Measurements from ENCODE around the gene PSAP.

The PSAP gene

GRCh38 chr10:71807557-71808510 is 43.2 kb downstream of the PSAP start:
- no peak for DNase-seq (ENCODE audit: low read depth)

DNA sequence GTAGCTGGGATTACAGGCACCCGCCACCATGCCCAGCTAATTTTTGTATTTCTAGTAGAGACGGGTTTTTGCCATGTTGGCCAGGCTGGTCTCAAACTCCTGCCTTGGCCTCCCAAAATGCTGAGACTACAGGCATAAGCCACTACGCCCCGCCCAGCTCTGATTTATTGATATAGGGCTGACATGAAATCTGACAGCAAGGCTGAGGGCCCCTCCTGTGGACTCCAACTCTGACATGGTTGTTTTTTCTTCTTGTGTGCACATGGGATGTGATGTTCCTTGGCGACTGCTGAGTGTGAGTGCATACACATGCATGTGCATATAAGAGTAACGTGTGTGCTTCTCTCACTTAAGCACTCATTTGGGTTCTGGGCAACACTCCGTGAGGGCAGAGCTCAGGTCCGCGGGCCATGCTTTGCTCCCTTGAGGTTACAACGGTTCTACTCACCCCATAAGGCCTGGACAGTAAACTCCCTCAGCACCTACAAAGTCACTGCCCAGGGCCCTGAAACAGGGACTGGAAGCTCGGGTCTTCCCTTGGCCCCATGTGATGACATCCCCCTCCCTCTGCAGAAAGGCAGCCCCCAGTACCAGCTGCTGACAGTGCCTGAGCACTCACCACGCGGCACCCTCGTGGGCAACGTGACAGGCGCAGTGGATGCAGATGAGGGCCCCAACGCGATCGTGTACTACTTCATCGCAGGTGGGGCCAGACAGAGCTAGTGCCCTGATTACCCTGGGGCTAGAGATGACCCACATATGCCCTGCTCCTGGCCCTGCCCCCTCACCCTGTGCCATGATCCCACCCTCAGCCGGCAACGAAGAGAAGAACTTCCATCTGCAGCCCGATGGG is 44.1 kb downstream of the PSAP start:
- DNase-seq (ENCODE audit: low read depth): no peak

GRCh38 chr10:71805776-71806703 is 45.0 kb downstream of the PSAP start:
- no peak for DNase-seq (ENCODE audit: low read depth)

DNA sequence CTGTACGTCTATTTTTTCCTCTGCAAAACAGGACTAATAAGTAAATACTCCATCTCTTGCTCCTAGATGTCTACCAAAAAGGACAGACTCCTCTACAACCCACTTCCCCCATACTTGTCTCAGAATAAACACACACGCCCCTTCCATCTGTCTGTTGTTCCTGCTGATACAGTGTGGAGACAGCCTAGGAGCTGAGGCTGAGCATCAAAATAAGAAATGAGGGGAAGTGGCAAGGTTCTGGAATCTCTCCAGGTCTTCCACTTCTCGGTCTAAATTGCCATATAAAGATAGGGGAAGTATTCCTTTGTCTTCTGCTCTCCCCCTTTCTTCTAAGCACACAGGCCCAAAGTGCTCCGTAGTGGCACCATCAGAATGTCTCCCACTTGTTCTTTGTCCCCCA is 47.0 kb downstream of the PSAP start:
- DNase-seq (ENCODE audit: low read depth): no peak

- DNase-seq (ENCODE audit: low read depth): no peak
These were observed 48.1 kb downstream of the PSAP start for GRCh38 chr10:71802715-71803488.

DNA sequence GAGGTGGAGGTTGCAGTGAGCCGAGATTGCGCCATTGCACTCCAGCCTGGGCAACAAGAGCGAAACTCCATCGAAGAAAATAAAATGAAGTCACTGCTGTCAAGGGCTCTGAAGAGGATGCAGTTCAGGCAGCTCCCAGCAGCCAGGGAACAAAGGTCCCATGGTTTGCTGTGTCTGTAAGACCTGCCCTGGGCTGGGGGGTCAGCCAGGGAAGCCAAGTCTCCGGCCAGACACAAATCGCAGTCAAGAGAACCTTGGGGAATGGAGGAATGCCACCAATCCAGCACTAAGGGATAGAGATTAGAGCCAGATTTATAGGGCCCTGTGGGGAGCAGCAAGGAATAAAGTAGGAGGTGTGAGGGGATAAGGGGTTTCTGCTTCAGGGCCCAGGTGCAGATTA is 48.8 kb downstream of the PSAP start:
- no peak for DNase-seq (ENCODE audit: low read depth)

DNA sequence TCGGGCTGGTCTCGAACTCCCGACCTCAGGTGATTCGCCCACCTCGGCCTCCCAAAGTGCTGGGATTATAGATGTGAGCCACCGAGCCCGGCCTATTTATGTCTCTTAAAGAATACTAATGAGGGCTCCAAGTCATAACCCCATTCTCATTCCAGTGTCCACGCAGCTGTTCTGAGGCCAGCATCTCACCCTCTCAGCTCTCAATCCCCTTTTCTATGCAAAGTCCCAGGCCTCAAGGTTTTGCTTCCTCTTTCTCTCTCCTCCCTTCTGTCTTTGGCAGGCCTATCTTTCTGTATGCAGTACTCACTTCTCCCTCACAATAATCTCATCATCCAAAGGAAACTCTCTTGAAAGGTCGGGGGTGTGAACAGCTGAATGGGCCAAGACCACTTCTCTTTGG is 49.7 kb downstream of the PSAP start:
- no peak for DNase-seq (ENCODE audit: low read depth)

DNA sequence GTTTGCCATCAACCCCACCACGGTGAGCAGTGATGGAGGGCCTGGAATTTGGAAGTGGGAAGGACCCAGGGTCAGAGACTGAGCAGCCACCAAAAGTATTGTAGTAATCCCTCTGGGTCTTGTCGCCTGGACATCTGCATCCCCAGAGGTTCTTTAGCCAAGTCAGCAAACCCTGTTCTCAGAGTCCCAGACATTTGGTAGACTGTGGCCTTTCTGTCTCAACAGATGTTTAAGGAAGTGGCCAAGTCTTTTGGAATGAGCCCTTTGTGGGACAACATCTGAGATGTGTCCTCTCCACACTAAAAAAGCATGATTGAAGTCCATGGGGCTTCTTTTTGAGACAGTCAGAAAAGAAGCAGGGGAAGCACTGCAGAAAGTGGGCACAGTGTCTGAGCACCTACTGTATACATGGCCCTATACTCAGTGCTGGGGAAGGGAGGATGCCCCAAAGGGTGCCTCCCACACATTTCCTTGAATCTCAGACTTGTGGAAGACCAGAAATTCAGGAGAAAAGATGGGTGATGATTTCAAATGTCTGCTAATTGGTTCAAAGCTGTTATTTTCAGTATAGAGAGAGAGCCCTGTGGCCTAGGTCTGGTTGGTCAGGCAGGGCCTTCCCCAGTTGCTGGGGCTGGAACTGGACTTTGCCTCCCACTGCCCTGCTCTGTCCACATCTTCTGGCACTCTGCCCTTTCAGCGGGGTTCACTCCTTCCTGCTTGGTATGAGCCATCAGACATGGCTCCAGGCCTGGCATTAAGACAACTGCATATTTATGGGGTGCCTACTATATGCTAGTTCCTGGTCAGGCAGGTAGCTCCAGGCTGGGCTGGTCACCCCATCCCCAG is 51.2 kb downstream of the PSAP start:
- DNase-seq (ENCODE audit: low read depth): no peak

DNA sequence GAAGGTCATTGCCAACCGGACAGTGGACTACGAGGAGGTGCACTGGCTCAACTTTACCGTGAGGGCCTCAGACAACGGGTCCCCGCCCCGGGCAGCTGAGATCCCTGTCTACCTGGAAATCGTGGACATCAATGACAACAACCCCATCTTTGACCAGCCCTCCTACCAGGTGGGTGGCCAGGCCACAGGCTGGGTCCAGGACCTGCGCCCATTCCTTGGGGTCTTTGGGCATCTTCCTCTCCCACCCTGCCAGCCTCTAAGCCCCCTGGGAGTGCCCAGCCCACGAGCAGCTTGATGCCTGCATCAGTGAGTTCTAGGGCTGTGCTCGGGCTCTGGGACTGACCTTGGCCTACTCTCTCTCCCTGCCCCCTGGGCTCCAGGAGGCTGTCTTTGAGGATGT is 51.9 kb downstream of the PSAP start:
- no peak for DNase-seq (ENCODE audit: low read depth)

DNA sequence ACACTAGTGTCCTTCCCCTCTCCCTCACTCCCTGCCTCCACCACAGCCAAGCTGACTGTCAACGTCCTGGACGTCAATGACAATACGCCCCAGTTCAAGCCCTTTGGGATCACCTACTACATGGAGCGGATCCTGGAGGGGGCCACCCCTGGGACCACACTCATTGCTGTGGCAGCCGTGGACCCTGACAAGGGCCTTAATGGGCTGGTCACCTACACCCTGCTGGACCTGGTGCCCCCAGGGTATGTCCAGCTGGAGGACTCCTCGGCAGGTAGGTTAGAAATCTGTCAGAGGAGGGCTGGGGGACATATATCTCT is 52.8 kb downstream of the PSAP start:
- DNase-seq (ENCODE audit: low read depth): no peak

DNA sequence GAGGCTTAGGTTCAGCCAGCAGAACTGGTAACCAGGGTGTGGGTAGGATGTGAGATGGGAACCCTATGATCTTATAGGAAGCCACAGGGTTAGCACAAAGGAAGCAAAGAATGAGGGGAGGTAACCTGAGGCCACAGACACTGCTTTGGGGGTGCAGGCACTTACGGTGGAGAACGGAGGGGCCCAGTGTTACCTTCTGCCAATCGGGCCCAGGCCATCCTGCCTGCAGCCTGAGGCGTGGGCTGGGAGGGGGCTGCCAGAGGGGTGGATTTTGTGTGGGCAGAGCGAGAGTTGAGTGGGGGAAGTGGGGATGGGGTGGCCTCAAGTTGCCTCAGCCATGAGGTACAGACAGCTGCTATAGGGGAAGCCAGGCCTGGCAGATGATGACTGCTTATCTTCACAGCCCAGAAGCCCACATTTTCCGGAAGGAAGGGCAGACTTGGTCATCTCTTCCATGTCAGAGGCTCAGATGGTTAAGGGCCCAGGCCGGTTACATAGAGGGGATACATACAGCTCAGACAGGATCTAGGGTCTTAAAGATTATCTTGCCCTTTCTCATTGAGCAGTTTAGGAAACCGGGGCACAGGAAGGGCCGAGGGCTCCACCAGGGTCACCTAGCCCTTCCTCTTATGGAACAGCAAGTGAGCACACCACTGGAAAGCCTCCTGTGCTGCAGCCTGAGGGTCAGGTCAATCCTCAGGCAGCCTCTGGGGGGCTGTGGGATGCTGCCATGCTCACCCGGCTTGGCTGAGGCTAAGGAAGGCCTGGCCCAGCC is 53.3 kb downstream of the PSAP start:
- no peak for DNase-seq (ENCODE audit: low read depth)

DNA sequence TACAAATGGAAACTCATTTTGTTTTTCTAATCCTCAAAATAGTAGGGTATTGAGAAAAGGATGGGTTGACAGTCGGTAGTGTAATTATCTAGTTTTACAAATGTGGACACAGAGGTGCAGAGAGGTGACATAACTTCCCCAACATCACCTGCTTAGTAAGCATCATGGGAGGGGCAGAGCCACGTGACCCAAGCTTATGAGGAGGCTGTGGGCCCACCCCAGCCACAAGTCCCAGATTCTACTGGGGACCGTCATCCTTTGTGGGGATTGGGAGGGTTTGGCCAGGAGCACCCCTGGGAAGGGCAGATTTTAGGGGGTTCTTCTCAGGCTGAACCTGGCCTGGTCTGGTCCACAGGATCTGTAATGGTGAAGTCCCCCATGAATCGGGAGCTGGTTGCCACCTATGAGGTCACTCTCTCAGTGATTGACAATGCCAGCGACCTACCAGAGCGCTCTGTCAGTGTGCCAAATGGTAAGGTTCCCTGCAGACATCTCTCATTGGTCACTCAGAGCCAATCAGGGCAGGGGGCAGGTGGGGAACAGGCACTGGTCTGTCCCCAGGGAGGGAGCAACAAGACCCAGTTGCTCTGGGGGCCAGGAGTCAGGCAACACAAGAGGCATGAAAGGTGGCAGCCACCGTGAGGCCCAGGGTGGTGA is 54.2 kb downstream of the PSAP start:
- no peak for DNase-seq (ENCODE audit: low read depth)

- DNase-seq (ENCODE audit: low read depth): no peak
These were observed 55.8 kb downstream of the PSAP start for GRCh38 chr10:71795248-71795647.

- DNase-seq (ENCODE audit: low read depth): no peak
These were observed 60.2 kb downstream of the PSAP start for GRCh38 chr10:71790749-71791440.

DNA sequence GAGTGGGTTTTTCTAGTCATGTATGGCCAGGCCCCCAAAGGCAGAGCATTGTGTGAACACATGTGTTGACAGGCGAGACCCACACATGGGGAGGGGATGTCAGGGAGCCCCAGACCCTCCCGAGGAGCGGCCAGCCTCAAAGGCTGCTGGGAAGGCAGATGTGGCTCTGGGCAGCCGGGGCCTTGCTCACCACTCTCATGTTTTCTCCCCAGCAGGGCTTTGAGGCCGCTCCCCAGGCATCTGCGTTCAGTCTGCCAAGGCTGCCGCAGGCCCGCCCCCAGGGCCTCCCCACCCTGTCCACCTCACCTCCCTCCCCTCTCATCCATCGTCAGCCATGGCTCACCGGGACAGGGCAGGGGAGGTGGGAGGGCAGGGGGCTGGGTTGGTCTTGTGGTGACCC is 61.2 kb downstream of the PSAP start:
- DNase-seq (ENCODE audit: low read depth): no peak

DNA sequence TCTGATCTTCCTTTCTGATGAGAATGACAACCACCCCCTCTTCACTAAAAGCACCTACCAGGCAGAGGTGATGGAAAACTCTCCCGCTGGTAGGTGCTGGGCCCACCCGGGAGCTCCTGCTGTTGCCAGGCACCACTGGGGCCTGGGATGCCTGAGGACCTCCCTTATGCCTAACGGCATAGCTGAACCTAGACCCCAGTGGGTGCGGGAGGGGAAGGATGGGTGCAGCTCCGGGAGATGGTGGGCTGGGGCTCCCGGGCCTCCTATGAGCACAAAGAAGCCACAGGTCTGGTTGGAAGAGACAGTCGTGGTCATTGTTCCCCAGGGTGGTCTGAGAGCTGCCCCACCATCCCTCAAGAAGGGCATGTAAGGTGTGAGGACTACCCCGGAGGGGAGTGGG is 62.1 kb downstream of the PSAP start:
- DNase-seq (ENCODE audit: low read depth): no peak

DNA sequence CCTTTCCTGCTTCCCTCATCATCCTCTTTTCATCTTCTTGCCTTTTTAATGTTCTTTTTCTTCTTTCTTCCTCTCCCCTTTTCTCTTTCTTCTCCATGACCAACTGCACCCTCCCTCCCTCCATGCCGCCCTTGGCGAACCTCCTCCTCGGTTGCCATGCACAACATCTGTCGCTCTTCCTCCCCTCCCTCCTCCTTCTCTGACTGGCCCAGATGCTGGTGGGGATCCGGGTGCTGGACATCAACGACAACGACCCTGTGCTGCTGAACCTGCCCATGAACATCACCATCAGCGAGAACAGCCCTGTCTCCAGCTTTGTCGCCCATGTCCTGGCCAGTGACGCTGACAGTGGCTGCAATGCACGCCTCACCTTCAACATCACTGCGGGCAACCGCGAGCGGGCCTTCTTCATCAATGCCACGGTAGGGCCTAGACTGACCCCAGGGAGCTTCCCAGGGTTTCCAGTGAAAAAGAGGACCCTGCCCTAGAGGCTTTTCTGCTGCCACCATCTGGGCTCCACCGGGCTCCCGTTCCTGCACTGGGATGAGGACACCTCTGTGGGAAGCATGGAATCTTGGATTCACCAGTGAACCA is 66.3 kb downstream of the PSAP start:
- DNase-seq (ENCODE audit: low read depth): no peak
